HCT116 (cell line): ENCODE results near the gene CADPS2. TPM values are rescaled to one million over a fixed set of nuclear protein-coding genes. Genes with fewer than 3 reads are reported as not detected.

Experiments
- ATAC-seq: fragments of 200-7000 bp; cut with Tn5 transposase; 2 replicates; pipeline ENCODE4 v1.9.1; 2020; ENCODE audit warnings: mild to moderate bottlenecking, moderate library complexity
- BruUV-seq: library from RNA; stranded (reverse); fragments of 400-500 nt; replicated peaks from 2 replicates; lab custom pipeline; 2021; lab: Mats Ljungman, UMichigan
- CTCF ChIA-PET: fragments of 300-600 bp; sonication (Branson Sonifier 250); formaldehyde crosslinking; loops from one replicate; lab custom pipeline; 2021; ENCODE audit warnings: antibody characterized with exemption; lab: Charles Lee
- POLR2A ChIA-PET: fragments of 300-600, 350-600 bp; sonication (Branson Sonifier 250); formaldehyde crosslinking; loops from one replicate; lab custom pipeline; 2021; ENCODE audit warnings: antibody characterized with exemption; lab: Charles Lee
- RAD21 ChIA-PET, 2 experiments: fragments of 300-600 bp; sonication (Branson Sonifier 250); formaldehyde crosslinking; loops; one replicate each; lab custom pipeline; 2023; ENCODE audit warnings: low total read pairs in 2 of 2; ENCODE audit not compliant: uncharacterized antibody in 2 of 2, unreplicated experiment in 2 of 2, low non-redundant PET in 1 of 2; lab: Charles Lee
- DNase-seq: peaks from one replicate; pipeline ENCODE4 v3.0.0-alpha.2; 2010; ENCODE audit warnings: low read depth, low spot score
- H2AFZ ChIP-seq: fragments of 200-600 bp; shearing (Covaris generic), sonication (generic); 2 replicates; pipeline ENCODE4 v1.6.1; 2017; ENCODE audit warnings: low read depth, mixed run types, mixed read lengths, antibody characterized with exemption, low read length; ENCODE audit not compliant: poor library complexity, severe bottlenecking
- H3K27ac ChIP-seq: 2 replicates; pipeline ENCODE4 v1.5.1; 2012; ENCODE audit warnings: low read depth, low read length
- H3K27me3 ChIP-seq: fragments of 200-600 bp; sonication (generic); 2 replicates; pipeline ENCODE4 v1.6.1; 2016; ENCODE audit warnings: mixed run types, low read length, mixed read lengths; ENCODE audit not compliant: insufficient read depth
- H3K36me3 ChIP-seq, 2 experiments: fragments of 200-500 bp in 1 of 2; fragments of 200-600 bp in 1 of 2; sonication (Bioruptor generic) in 1 of 2; sonication (generic) in 1 of 2; 2 replicates each; pipeline versions ENCODE4 v1.5.1 to v1.6.1; 2014 to 2016; ENCODE audit warnings: low read length in 2 of 2, inconsistent platforms in 1 of 2, mixed read lengths in 1 of 2, mixed run types in 1 of 2; ENCODE audit not compliant: insufficient read depth in 2 of 2, control insufficient read depth in 1 of 2
- H3K4me1 ChIP-seq, 2 experiments: fragments of 200-600 bp in 1 of 2; sonication (generic) in 1 of 2; 2 replicates each; pipeline versions ENCODE4 v1.5.1 to v1.6.1; 2012 to 2017; ENCODE audit warnings: low read length in 2 of 2, inconsistent platforms in 1 of 2, mild to moderate bottlenecking in 1 of 2, mixed read lengths in 1 of 2, mixed run types in 1 of 2, moderate library complexity in 1 of 2; ENCODE audit not compliant: insufficient read depth in 2 of 2, control insufficient read depth in 1 of 2
- H3K4me2 ChIP-seq: fragments of 200-600 bp; sonication (generic); 2 replicates; pipeline ENCODE4 v1.6.1; 2017; ENCODE audit warnings: mixed run types, low read length, mixed read lengths
- H3K4me3 ChIP-seq, 2 experiments: fragments of 200-600 bp in 1 of 2; sonication (generic) in 1 of 2; replicated peaks in 1 of 2; 2 replicates each; pipeline ENCODE4 v1.5.1; 2011 to 2016; ENCODE audit warnings: low read length in 2 of 2, control low read depth in 1 of 2, low read depth in 1 of 2, mild to moderate bottlenecking in 1 of 2, mixed read lengths in 1 of 2, mixed run types in 1 of 2
- H3K79me2 ChIP-seq: fragments of 200-600 bp; sonication (generic); 2 replicates; pipeline ENCODE4 v1.6.1; 2017; ENCODE audit warnings: mild to moderate bottlenecking, mixed run types, low read length, moderate library complexity, mixed read lengths; ENCODE audit not compliant: insufficient read depth
- H3K9ac ChIP-seq: fragments of 200-600 bp; sonication (generic); 2 replicates; pipeline ENCODE4 v1.6.1; 2016; ENCODE audit warnings: low read length, mixed read lengths
- H3K9me2 ChIP-seq: fragments of 200-600 bp; sonication (generic), shearing (Covaris generic); 2 replicates; pipeline ENCODE4 v1.6.1; 2017; ENCODE audit warnings: mixed run types, mild to moderate bottlenecking, moderate library complexity; ENCODE audit not compliant: insufficient read depth
- H3K9me3 ChIP-seq, 2 experiments: fragments of 200-500 bp in 1 of 2; fragments of 200-600 bp in 1 of 2; sonication (Bioruptor generic) in 1 of 2; sonication (generic) in 1 of 2; 2 replicates each; pipeline ENCODE4 v1.6.1; 2014 to 2017; ENCODE audit warnings: low read length in 2 of 2, mixed read lengths in 2 of 2, inconsistent platforms in 1 of 2, low read depth in 1 of 2, mild to moderate bottlenecking in 1 of 2, mixed run types in 1 of 2, moderate library complexity in 1 of 2; ENCODE audit not compliant: control insufficient read depth in 1 of 2, insufficient read depth in 1 of 2
- H4K20me1 ChIP-seq: fragments of 200-600 bp; sonication (generic), shearing (Covaris generic); 2 replicates; pipeline ENCODE4 v1.6.1; 2017; ENCODE audit warnings: mixed run types, mild to moderate bottlenecking, moderate library complexity; ENCODE audit not compliant: insufficient read depth
- ATF3 ChIP-seq: IDR thresholded peaks from 2 replicates; pipeline ENCODE4 v1.6.1; 2012
- CBX3 ChIP-seq: IDR thresholded peaks from 2 replicates; pipeline ENCODE4 v1.6.1; 2012; ENCODE audit warnings: low read depth
- CEBPB ChIP-seq: IDR thresholded peaks from 2 replicates; pipeline ENCODE4 v1.6.1; 2012; ENCODE audit warnings: low read depth
- EGR1 ChIP-seq: IDR thresholded peaks from 2 replicates; pipeline ENCODE4 v1.6.1; 2012; ENCODE audit warnings: low read depth
- ELF1 ChIP-seq: IDR thresholded peaks from 2 replicates; pipeline ENCODE4 v1.6.1; 2012; ENCODE audit warnings: low read depth, borderline replicate concordance
- EZH2 ChIP-seq: fragments of 200-600 bp; sonication (generic); IDR thresholded peaks from 2 replicates; pipeline ENCODE4 v1.6.1; 2017; ENCODE audit warnings: antibody characterized with exemption, mixed run types
- FOSL1 ChIP-seq: IDR thresholded peaks from 2 replicates; pipeline ENCODE4 v1.6.1; 2012; ENCODE audit warnings: low read depth
- JUND ChIP-seq: IDR thresholded peaks from 2 replicates; pipeline ENCODE4 v1.6.1; 2012
- MAX ChIP-seq: IDR thresholded peaks from 2 replicates; pipeline ENCODE4 v1.6.1; 2012
- POLR2A ChIP-seq: IDR thresholded peaks from 2 replicates; pipeline ENCODE4 v1.7.0; 2011; ENCODE audit warnings: borderline replicate concordance; ENCODE audit not compliant: insufficient read depth, insufficient read length; ENCODE audit errors: extremely low read depth
- POLR2AphosphoS5 ChIP-seq: IDR thresholded peaks from 2 replicates; pipeline ENCODE4 v1.6.1; 2011; ENCODE audit warnings: mild to moderate bottlenecking, low read depth, low read length, moderate library complexity
- RAD21 ChIP-seq: IDR thresholded peaks from 2 replicates; pipeline ENCODE4 v1.6.1; 2012; ENCODE audit warnings: low read depth, mild to moderate bottlenecking
- REST ChIP-seq: IDR thresholded peaks from 2 replicates; pipeline ENCODE4 v1.6.1; 2012; ENCODE audit warnings: low read depth
- SIN3A ChIP-seq: IDR thresholded peaks from 2 replicates; pipeline ENCODE4 v1.6.1; 2012; ENCODE audit warnings: low read depth
- SRF ChIP-seq: IDR thresholded peaks from 2 replicates; pipeline ENCODE4 v1.6.1; 2012; ENCODE audit warnings: low read depth
- TCF7L2 ChIP-seq: IDR thresholded peaks from 2 replicates; pipeline ENCODE4 v1.7.0; 2011; ENCODE audit warnings: borderline replicate concordance, inconsistent platforms; ENCODE audit not compliant: insufficient read depth, insufficient read length; ENCODE audit errors: extremely low read depth
- YY1 ChIP-seq: IDR thresholded peaks from 2 replicates; pipeline ENCODE4 v1.6.1; 2011; ENCODE audit warnings: low read length, low read depth, moderate library complexity, mild to moderate bottlenecking; ENCODE audit not compliant: insufficient replicate concordance; ENCODE audit errors: extremely low read depth
- ZBTB33 ChIP-seq: IDR thresholded peaks from 2 replicates; pipeline ENCODE4 v1.6.1; 2011; ENCODE audit warnings: mild to moderate bottlenecking, low read length, moderate library complexity; ENCODE audit not compliant: insufficient replicate concordance; ENCODE audit errors: extremely low read depth
- ZFX ChIP-seq: fragments of 450-650 bp; IDR thresholded peaks from 2 replicates; pipeline ENCODE4 v1.6.1; 2017
- ZNF274 ChIP-seq: fragments of 200-500 bp; sonication (Bioruptor generic); IDR thresholded peaks from 2 replicates; pipeline ENCODE4 v1.6.1; 2014; ENCODE audit warnings: mild to moderate bottlenecking, low read depth, low read length, inconsistent platforms
- intact Hi-C: fragments of 100-400 bp; cut with micrococcal nuclease; formaldehyde crosslinking; loops from 2 replicates; pipeline ENCODE4 v1.10.0; 2022
- total RNA-seq: library from RNA; stranded (reverse); gene quantifications from one replicate; pipeline ENCODE4 v1.2.1, GENCODE V29; 2021; ENCODE audit not compliant: unreplicated experiment

CADPS2 gene
- total RNA-seq, 1 experiment from 2014 or later, result 7.5 TPM

- no peak for ATAC-seq
- H3K9me2 ChIP-seq, result no peaks in the 10 kb centered on the region
- RAD21 ChIA-PET, result no interaction called here
- H3K9me3 ChIP-seq, result no peaks in the 10 kb centered on the region
- CTCF ChIA-PET, result no interaction called here
- intact Hi-C loops, result no loop called here
- POLR2A ChIA-PET, result no interaction called here
- H3K79me2 ChIP-seq, result no peaks in the 10 kb centered on the region
- no peaks in the 10 kb centered on the region for H3K27me3 ChIP-seq
- no TSS peak for BruUV-seq
- no peak overlapping the region for H3K4me2 ChIP-seq
- H4K20me1 ChIP-seq, result no peaks in the 10 kb centered on the region
- TF ChIP-seq EZH2 (no peak), FOSL1 (no peak), POLR2AphosphoS5 (no peak), TCF7L2 (no peak), REST (no peak), ZBTB33 (no peak), ELF1 (no peak), RAD21 (no peak), ZNF274 (no peak), ZFX (no peak), SRF (no peak), CEBPB (no peak), CBX3 (no peak), POLR2A (no peak), JUND (no peak), SIN3A (no peak), MAX (no peak), YY1 (no peak), EGR1 (no peak), ATF3 (no peak)
- TF ChIP-seq, all 23 proteins: peak for 0
- DNase-seq, result no peak
- no peak overlapping the region for H3K27ac ChIP-seq
- no peak overlapping the region for H3K9ac ChIP-seq
- H3K36me3 ChIP-seq, result no peaks in the 10 kb centered on the region
- no peaks in the 10 kb centered on the region for H3K4me1 ChIP-seq
- H3K4me3 ChIP-seq, result no peak overlapping the region
- H2AFZ ChIP-seq, result no peak overlapping the region
These were observed 443.3 kb downstream of the CADPS2 start for GRCh38 chr7:122442929-122443328.
